Measurements from ENCODE around the gene ACSBG1.

The ACSBG1 gene

GRCh38 chr15:78204351-78205309, 29.7 kb downstream of the ACSBG1 start:
- H3K4me3 ChIP-seq (ENCODE audit: low read depth, low read length), result no peak overlapping the region

- no peak overlapping the region for H3K4me3 ChIP-seq (ENCODE audit: low read depth, low read length)
These were observed 30.8 kb downstream of the ACSBG1 start for GRCh38 chr15:78203346-78204225.

GRCh38 chr15:78201281-78202190, 32.8 kb downstream of the ACSBG1 start:
- no peak overlapping the region for H3K4me3 ChIP-seq (ENCODE audit: low read depth, low read length)

GRCh38 chr15:78200276-78200930, 34.0 kb downstream of the ACSBG1 start:
- H3K4me3 ChIP-seq (ENCODE audit: low read depth, low read length), result no peak overlapping the region

GRCh38 chr15:78197632-78198031, 36.7 kb downstream of the ACSBG1 start:
- H3K4me3 ChIP-seq (ENCODE audit: low read depth, low read length), result no peak overlapping the region

DNA sequence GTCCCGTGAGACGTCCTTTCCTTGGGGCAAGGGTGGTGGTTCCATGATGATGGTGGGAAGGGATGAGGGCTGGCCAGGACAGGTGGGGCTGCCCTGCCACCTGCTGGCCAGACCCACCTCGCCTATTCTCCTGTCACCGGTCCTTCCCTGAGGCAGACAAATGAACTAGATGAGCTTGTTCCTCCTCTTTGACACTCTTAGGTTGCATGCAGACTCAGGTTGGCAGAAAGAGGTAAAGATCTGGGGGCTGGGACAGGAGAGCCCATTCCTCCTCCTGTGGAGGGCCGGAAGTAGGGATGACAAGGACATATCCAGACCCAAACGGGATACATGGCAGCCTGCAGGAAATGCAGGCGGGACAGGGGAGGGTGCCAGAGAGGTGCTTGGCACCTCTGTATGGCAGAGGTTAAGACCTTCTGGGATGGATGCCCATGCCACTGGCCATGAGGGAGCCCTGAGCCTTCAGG, 38.6 kb downstream of the ACSBG1 start:
- H3K4me3 ChIP-seq (ENCODE audit: low read depth, low read length), result no peak overlapping the region

GRCh38 chr15:78194568-78194925, 39.8 kb downstream of the ACSBG1 start:
- no peak overlapping the region for H3K4me3 ChIP-seq (ENCODE audit: low read depth, low read length)

- no peak overlapping the region for H3K4me3 ChIP-seq (ENCODE audit: low read depth, low read length)
These were observed 40.4 kb downstream of the ACSBG1 start for GRCh38 chr15:78193731-78194567.

GRCh38 chr15:78192826-78193594, 41.4 kb downstream of the ACSBG1 start:
- no peak overlapping the region for H3K4me3 ChIP-seq (ENCODE audit: low read depth, low read length)

GRCh38 chr15:78182821-78183220, 51.5 kb downstream of the ACSBG1 start:
- H3K4me3 ChIP-seq (ENCODE audit: low read depth, low read length), result no peak overlapping the region

DNA sequence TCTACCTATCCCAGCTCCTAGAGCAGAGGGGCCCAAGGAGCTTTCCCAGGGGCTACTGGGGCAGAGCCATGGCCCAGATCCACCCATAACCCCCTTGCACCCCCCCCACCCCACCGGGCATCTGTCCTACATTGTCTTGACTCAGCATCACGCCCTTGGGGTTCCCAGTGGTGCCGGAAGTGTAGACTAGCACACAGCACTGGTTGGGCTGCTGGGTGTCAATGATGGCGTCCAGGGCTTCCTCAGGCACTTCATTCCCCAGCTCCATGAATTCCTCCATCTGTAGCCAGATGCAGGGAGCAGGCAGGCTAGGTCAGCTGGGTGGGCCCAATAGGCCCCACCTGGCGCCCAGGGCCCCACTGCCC, 52.0 kb downstream of the ACSBG1 start:
- H3K4me3 ChIP-seq (ENCODE audit: low read depth, low read length), result no peak overlapping the region

DNA sequence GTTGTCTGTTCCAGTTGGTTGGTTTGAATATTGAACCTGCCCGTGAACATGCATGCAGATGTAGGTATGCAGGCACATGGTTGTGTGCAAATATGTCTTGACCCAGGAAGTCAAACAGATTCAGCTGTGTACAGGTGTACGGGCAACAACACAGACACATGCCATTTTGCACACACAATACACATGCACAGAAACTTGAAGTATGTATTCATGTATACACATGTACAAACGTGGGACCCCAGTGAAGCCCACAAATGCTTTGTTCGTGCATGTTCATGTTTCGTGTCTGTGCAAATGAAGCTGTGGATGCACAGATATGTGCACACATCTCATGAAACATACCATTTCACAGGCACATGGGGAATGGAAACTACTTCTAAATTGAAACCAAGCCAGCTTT, 54.5 kb downstream of the ACSBG1 start:
- no peak overlapping the region for H3K4me3 ChIP-seq (ENCODE audit: low read depth, low read length)

DNA sequence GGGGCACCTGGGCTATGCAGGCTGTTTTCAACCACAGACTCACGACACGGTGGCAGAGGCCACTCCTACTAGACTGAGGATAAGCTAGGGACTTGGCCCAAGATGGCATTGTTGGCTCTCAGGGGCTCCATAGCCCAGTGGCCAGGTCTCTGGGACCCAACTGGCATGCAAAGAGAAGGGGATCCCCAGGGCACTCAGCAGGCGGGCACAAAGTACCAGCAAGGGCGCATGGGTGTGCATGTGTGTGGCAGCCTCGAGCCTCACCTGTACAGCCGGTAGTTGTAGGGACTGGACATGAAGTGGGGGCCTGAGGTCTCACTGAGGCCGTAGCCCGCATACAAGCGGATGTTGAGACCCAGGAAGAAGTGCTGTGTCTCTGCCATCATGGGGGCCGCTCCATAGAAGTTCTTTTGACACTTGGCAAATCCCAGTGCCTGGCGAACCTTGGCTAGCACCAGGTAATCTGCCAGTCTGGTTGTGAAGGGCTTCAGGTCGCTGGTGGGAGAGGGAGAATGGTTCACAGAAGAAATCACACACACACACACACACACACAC, 55.0 kb downstream of the ACSBG1 start:
- H3K4me3 ChIP-seq (ENCODE audit: low read depth, low read length), result no peak overlapping the region

GRCh38 chr15:78178064-78178463, 56.3 kb downstream of the ACSBG1 start:
- H3K4me3 ChIP-seq (ENCODE audit: low read depth, low read length), result no peak overlapping the region

DNA sequence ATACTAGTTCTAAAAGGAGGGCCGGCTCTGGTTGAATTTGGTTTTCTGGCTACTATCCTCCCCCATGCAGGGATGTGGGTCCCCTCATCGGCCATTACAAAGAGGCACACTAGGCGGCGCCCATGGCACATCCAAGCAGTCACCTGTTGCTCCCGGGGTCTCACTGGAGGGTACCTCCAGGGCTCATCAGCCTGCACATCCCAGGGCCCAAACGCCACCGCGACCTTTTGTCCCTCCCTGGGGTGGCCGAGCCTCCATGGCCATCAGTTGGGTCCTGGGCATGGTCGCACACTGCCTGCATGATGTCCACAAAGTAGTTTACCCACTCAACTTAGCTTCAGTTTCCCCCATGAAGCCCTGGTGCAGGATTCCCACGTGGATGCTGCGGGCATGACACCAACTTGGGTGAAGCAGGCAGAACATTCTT, 56.9 kb downstream of the ACSBG1 start:
- no peak overlapping the region for H3K4me3 ChIP-seq (ENCODE audit: low read depth, low read length)

GRCh38 chr15:78175330-78175729, 59.0 kb downstream of the ACSBG1 start:
- no peak overlapping the region for H3K4me3 ChIP-seq (ENCODE audit: low read depth, low read length)

GRCh38 chr15:78174401-78174800, 60.0 kb downstream of the ACSBG1 start:
- no peak overlapping the region for H3K4me3 ChIP-seq (ENCODE audit: low read depth, low read length)

GRCh38 chr15:78171864-78172472, 62.4 kb downstream of the ACSBG1 start:
- H3K4me3 ChIP-seq (ENCODE audit: low read depth, low read length), result no peak overlapping the region

Measured in iPS-11a (cell line).